GM12872 (cell line): Measurements from ENCODE around the gene CBX7.

Experiments
- CTCF ChIP-seq: IDR thresholded peaks from 3 replicates; pipeline ENCODE4 v1.5.1; 2011; ENCODE audit warnings: low read depth, mild to moderate bottlenecking, low read length, moderate library complexity; ENCODE audit not compliant: insufficient read depth

Gene CBX7

GRCh38 chr22:39089928-39090327 is 62.6 kb downstream of the CBX7 start:
- no peak for TF ChIP-seq CTCF

- no peak for TF ChIP-seq CTCF
Observed at GRCh38 chr22:39088685-39089032, 63.8 kb downstream of the CBX7 start.

GRCh38 chr22:39087881-39088684 is 64.4 kb downstream of the CBX7 start:
- TF ChIP-seq CTCF = no peak

GRCh38 chr22:39087098-39087497 is 65.4 kb downstream of the CBX7 start:
- no peak for TF ChIP-seq CTCF

GRCh38 chr22:39084666-39085065 is 67.8 kb downstream of the CBX7 start:
- no peak for TF ChIP-seq CTCF

- TF ChIP-seq CTCF = no peak
Observed at GRCh38 chr22:39083212-39084165, 69.0 kb downstream of the CBX7 start.

GRCh38 chr22:39081598-39081997 is 70.9 kb downstream of the CBX7 start:
- TF ChIP-seq CTCF = no peak
